ENCODE data around the gene GNPNAT1. TPM values are rescaled to one million over a fixed set of nuclear protein-coding genes. Genes with fewer than 3 reads are reported as not detected.

Gene GNPNAT1
- total RNA-seq, 3 donors from 2014 or later = 19.9 to 33.1 (median 21.4) TPM

DNA sequence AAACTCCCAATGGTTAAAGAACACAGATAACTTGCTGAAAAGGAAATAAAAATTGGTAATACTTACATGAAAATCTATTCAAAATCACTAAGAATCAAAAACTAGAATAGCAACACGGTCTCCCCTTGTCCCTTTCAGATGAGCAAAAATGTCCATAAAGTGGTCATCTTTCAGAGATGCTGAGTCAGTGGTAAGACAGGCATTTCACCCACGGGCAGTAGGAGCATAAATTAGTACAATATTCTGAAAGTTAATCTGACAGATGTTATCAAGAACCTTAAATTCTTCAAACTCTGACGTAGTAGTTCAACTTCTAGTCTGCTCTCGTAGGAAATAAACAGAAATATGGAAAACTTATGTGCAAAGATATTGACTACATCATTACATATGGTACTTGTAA, 33.1 kb upstream of the GNPNAT1 start:
- no peaks in the 10 kb centered on the region for H3K9me3 ChIP-seq
- H3K4me1 ChIP-seq (ENCODE audit: low read depth) = peaks cover 8% of the 10 kb centered on the region
- TF ChIP-seq CTCF (IDR thresholded peaks at IDR 0.05) = no peak
- H3K36me3 ChIP-seq (ENCODE audit: low read depth) = no peaks in the 10 kb centered on the region
- intact Hi-C loops (cut with DNase I, micrococcal nuclease) = loop anchor here (5.0 to 10.0 kb wide), 2 partner anchors 138 to 230 kb away; no protein-coding TSS in a partner anchor
- ATAC-seq (no peak), DNase-seq (no peak)
- H3K4me3 ChIP-seq = no peak overlapping the region

- ATAC-seq (no peak), DNase-seq (peak in 1 of 3 donors; percentile 31)
- H3K4me3 ChIP-seq = no peak overlapping the region
- no peaks in the 10 kb centered on the region for H3K36me3 ChIP-seq (ENCODE audit: low read depth)
- no peaks in the 10 kb centered on the region for H3K9me3 ChIP-seq
- H3K4me1 ChIP-seq (ENCODE audit: low read depth) = peaks cover 8% of the 10 kb centered on the region
- intact Hi-C loops (cut with DNase I, micrococcal nuclease) = loop anchor here (5.0 to 10.0 kb wide), 2 partner anchors 140 to 233 kb away; no protein-coding TSS in a partner anchor
- TF ChIP-seq CTCF (IDR thresholded peaks at IDR 0.05) = no peak
Measured at GRCh38 chr14:52821805-52822250, 30.4 kb upstream of the GNPNAT1 start.

DNA sequence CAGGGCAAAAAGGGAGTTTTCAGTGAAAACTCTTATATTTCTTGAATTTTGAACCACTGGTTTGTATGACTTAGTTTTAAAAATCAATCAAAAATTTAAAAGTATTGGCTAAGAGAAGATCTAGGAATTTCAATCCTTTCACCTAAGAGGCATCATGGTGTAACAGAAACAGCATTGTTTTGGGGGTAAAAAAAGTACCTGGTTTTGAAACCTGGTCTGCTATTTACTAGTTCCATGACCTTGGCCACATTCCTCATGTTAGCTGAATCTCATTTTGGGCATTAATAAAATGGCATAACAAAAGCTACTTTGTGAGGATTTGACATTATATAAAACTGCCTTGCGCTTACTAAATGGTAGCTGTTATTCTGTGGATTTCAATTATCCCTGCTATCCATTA, 16.7 kb upstream of the GNPNAT1 start:
- intact Hi-C loops (cut with DNase I, micrococcal nuclease) = no loop called here
- no peak for ATAC-seq
- Histone ChIP-seq H3K9me3 (no peaks in the 10 kb centered on the region), H3K4me1 (ENCODE audit: low read depth) (no peaks in the 10 kb centered on the region), H3K4me3 (no peak overlapping the region), H3K36me3 (ENCODE audit: low read depth) (no peaks in the 10 kb centered on the region)
- no peak for TF ChIP-seq CTCF (IDR thresholded peaks at IDR 0.05)
- no peak for DNase-seq

- no peaks in the 10 kb centered on the region for H3K4me1 ChIP-seq (ENCODE audit: low read depth)
- intact Hi-C loops (cut with DNase I, micrococcal nuclease) = no loop called here
- H3K9me3 ChIP-seq = no peaks in the 10 kb centered on the region
- DNase-seq = no peak
- no peak for ATAC-seq
- no peak overlapping the region for H3K4me3 ChIP-seq
- TF ChIP-seq CTCF (IDR thresholded peaks at IDR 0.05) = no peak
- no peaks in the 10 kb centered on the region for H3K36me3 ChIP-seq (ENCODE audit: low read depth)
Measured at GRCh38 chr14:52806115-52806514, 14.7 kb upstream of the GNPNAT1 start.

GRCh38 chr14:52802597-52802996, 11.2 kb upstream of the GNPNAT1 start:
- TF ChIP-seq CTCF (IDR thresholded peaks at IDR 0.05) = no peak
- ATAC-seq = no peak
- DNase-seq = no peak
- no peaks in the 10 kb centered on the region for H3K36me3 ChIP-seq (ENCODE audit: low read depth)
- H3K9me3 ChIP-seq = no peaks in the 10 kb centered on the region
- intact Hi-C loops (cut with DNase I, micrococcal nuclease) = no loop called here
- H3K4me3 ChIP-seq = no peak overlapping the region
- H3K4me1 ChIP-seq (ENCODE audit: low read depth) = no peaks in the 10 kb centered on the region

All from mucosa of descending colon (tissue), 3 donors.